A549 (cell line): Measurements from ENCODE around the gene PAFAH1B2. TPM values are rescaled to one million over a fixed set of nuclear protein-coding genes. Genes with fewer than 3 reads are reported as not detected.

Experiments used
- ATAC-seq, 2 experiments: fragments of 200-7000 bp in 1 of 2; fragments of >200 bp in 1 of 2; cut with Nextera tagmentation in 1 of 2; cut with Tn5 transposase in 1 of 2; 3 replicates each; pipeline versions ENCODE4 v1.8.0 to v1.9.1; 2018 to 2020; ENCODE audit warnings: mild to moderate bottlenecking in 1 of 2, moderate library complexity in 1 of 2
- CTCF ChIA-PET: fragments of 300-600 bp; sonication (Branson Sonifier 250); formaldehyde crosslinking; extraction: SDS; loops from one replicate; lab custom pipeline; 2021; ENCODE audit warnings: antibody characterized with exemption, inconsistent platforms; lab: Yijun Ruan, JAX
- POLR2A ChIA-PET: fragments of 350-600 bp; formaldehyde crosslinking; extraction: SDS; loops from one replicate; lab custom pipeline; 2021; ENCODE audit warnings: antibody characterized with exemption, inconsistent platforms; lab: Yijun Ruan, JAX
- DNase-seq, 2 experiments: peaks; one replicate each; pipeline versions ENCODE4 v3.0.0 to v3.0.0-alpha.2; 2011 to 2016; ENCODE audit warnings: low read depth in 1 of 2, low spot score in 1 of 2
- FAIRE-seq: peaks from 2 replicates; lab custom pipeline; 2011; peaks lifted over from hg19 to GRCh38; lab: Jason Lieb, UNC
- H3K27ac ChIP-seq, 2 experiments: fragments of >200 bp; sonication (Bioruptor Twin); formaldehyde crosslinking; 3 replicates each; pipeline ENCODE4 v1.5.1; 2016 to 2017
- H3K4me1 ChIP-seq: fragments of >200 bp; sonication (Bioruptor Twin); formaldehyde crosslinking; 3 replicates; pipeline ENCODE4 v1.6.1; 2016
- H3K4me2 ChIP-seq: fragments of >200 bp; sonication (Bioruptor Twin); formaldehyde crosslinking; 3 replicates; pipeline ENCODE4 v1.6.1; 2016
- H3K4me3 ChIP-seq: fragments of >200 bp; sonication (Bioruptor Twin); formaldehyde crosslinking; 3 replicates; pipeline ENCODE4 v1.5.1; 2016
- H3K9me3 ChIP-seq: fragments of >200 bp; sonication (Bioruptor Twin); formaldehyde crosslinking; 3 replicates; pipeline ENCODE4 v1.6.1; 2016
- CBX8 ChIP-seq: fragments of 200-600 bp; sonication (generic); IDR thresholded peaks from 2 replicates; pipeline ENCODE4 v1.6.1; 2016
- EHMT2 ChIP-seq: fragments of 200-600 bp; sonication (generic); IDR thresholded peaks from 2 replicates; pipeline ENCODE4 v1.6.1; 2016; ENCODE audit warnings: antibody characterized with exemption, low read depth, mild to moderate bottlenecking, moderate library complexity
- FOXS1 ChIP-seq: fragments of 250-450 bp; sonication (Bioruptor Pico); IDR thresholded peaks from 2 replicates; pipeline ENCODE4 v1.5.0; 2020; ENCODE audit warnings: mild to moderate bottlenecking, moderate library complexity
- HOXB5 ChIP-seq: fragments of 250-450 bp; sonication (Bioruptor Pico); IDR thresholded peaks from 2 replicates; pipeline ENCODE4 v1.5.0; 2020; ENCODE audit warnings: mild to moderate bottlenecking, moderate library complexity
- JUN ChIP-seq, 2 experiments: fragments of >200 bp; sonication (Bioruptor Twin); formaldehyde crosslinking; IDR thresholded peaks; 2 replicates in 1 of 2; 3 replicates in 1 of 2; pipeline ENCODE4 v1.6.1; 2016 to 2017
- KDM5A ChIP-seq: fragments of 200-600 bp; sonication (generic); IDR thresholded peaks from 2 replicates; pipeline ENCODE4 v1.6.1; 2016; ENCODE audit warnings: antibody characterized with exemption, mild to moderate bottlenecking
- POLR2A ChIP-seq: IDR thresholded peaks from 2 replicates; pipeline ENCODE4 v1.6.1; 2012; ENCODE audit warnings: mild to moderate bottlenecking, low read length
- RARB ChIP-seq: fragments of 250-450 bp; sonication (Bioruptor Pico); IDR thresholded peaks from 2 replicates; pipeline ENCODE4 v1.8.0; 2021; ENCODE audit warnings: mild to moderate bottlenecking, moderate library complexity
- SMC3 ChIP-seq: fragments of >200 bp; sonication (Bioruptor Twin); formaldehyde crosslinking; IDR thresholded peaks from 3 replicates; pipeline ENCODE4 v1.6.1; 2018; ENCODE audit warnings: inconsistent platforms
- TFCP2L1 ChIP-seq: fragments of 250-450 bp; sonication (Bioruptor Pico); IDR thresholded peaks from 2 replicates; pipeline ENCODE4 v1.5.0; 2021; ENCODE audit warnings: mild to moderate bottlenecking
- ZFP36 ChIP-seq: fragments of 450-650 bp; IDR thresholded peaks from 2 replicates; pipeline ENCODE4 v1.6.1; 2014; ENCODE audit warnings: borderline replicate concordance; ENCODE audit not compliant: partially characterized antibody
- WGBS: methylation state at CpG from one replicate; pipeline ENCODE4 v1.1.6; 2017; ENCODE audit errors: missing lambda C conversion rate; 5-methylcytosine and 5-hydroxymethylcytosine counted together
- polyA plus RNA-seq, 4 experiments: library from polyadenylated mRNA; depleted of rRNA in 3 of 4; stranded (reverse); fragments of >200 nt; fragmentation: RNase III in 1 of 4; extraction: RNeasy Plus Mini Kit Qiagen cat#74134 plus additional on column Dnase treatment in 1 of 4; gene quantifications; 2 replicates in 3 of 4; 3 replicates in 1 of 4; pipeline ENCODE4 v1.2.3, GENCODE V29; 2011 to 2017
- TF ChIP-seq, protein P1 (sequence below): fragments of >200 bp; sonication (Bioruptor Twin); formaldehyde crosslinking; IDR thresholded peaks from 3 replicates; pipeline ENCODE4 v1.6.1; 2016
- TF ChIP-seq, protein P2 (sequence below): IDR thresholded peaks from 2 replicates; pipeline ENCODE4 v1.6.1; 2012; ENCODE audit warnings: low read depth, borderline replicate concordance
- TF ChIP-seq, protein P3 (sequence below): fragments of 200-600 bp; sonication (generic); IDR thresholded peaks from 2 replicates; pipeline ENCODE4 v1.6.1; 2016; ENCODE audit warnings: antibody characterized with exemption, mild to moderate bottlenecking, moderate library complexity
- TF ChIP-seq, protein P4 (sequence below): fragments of 250-450 bp; sonication (Bioruptor Pico); IDR thresholded peaks from 2 replicates; pipeline ENCODE4 v1.5.0; 2021; ENCODE audit warnings: mild to moderate bottlenecking, moderate library complexity, borderline replicate concordance
- TF ChIP-seq, protein P5 (sequence below): fragments of 250-450 bp; sonication (Bioruptor Pico); IDR thresholded peaks from 2 replicates; pipeline ENCODE4 v1.5.0; 2020; ENCODE audit warnings: low read depth, mild to moderate bottlenecking, moderate library complexity
- TF ChIP-seq, protein P6 (sequence below): fragments of >200 bp; sonication (Bioruptor Twin); formaldehyde crosslinking; IDR thresholded peaks from 3 replicates; pipeline ENCODE4 v1.5.1; 2016

PAFAH1B2 gene
- polyA plus RNA-seq, 2 of the 4 experiments (the other 2 are of a cell fraction): 32.9 to 55.3 TPM

DNA sequence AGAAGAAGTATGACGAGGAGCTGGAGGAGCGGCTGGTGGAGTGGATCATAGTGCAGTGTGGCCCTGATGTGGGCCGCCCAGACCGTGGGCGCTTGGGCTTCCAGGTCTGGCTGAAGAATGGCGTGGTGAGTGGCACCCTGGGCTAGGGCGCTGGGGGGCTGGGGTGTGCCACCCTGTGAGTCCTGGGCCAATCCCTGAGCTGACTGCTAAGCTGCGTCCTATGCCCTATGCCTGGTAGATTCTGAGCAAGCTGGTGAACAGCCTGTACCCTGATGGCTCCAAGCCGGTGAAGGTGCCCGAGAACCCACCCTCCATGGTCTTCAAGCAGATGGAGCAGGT, 59.0 kb downstream of the PAFAH1B2 start:
- ChIA-PET CTCF (interaction anchor here (0.9 to 4.5 kb wide), 4 partner anchors 10 to 23 kb away, joined by 3 to 23 read pairs (median 8); no protein-coding TSS in a partner anchor), POLR2A (no interaction called here)
- DNase-seq (no peak), FAIRE-seq (no peak), ATAC-seq (no peak)
- TF ChIP-seq, protein P1, sequence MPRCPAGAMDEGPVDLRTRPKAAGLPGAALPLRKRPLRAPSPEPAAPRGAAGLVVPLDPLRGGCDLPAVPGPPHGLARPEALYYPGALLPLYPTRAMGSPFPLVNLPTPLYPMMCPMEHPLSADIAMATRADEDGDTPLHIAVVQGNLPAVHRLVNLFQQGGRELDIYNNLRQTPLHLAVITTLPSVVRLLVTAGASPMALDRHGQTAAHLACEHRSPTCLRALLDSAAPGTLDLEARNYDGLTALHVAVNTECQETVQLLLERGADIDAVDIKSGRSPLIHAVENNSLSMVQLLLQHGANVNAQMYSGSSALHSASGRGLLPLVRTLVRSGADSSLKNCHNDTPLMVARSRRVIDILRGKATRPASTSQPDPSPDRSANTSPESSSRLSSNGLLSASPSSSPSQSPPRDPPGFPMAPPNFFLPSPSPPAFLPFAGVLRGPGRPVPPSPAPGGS: no peak
- TF ChIP-seq ZFP36: no peak
- TF ChIP-seq, protein P2, sequence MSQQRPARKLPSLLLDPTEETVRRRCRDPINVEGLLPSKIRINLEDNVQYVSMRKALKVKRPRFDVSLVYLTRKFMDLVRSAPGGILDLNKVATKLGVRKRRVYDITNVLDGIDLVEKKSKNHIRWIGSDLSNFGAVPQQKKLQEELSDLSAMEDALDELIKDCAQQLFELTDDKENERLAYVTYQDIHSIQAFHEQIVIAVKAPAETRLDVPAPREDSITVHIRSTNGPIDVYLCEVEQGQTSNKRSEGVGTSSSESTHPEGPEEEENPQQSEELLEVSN: no peak
- TF ChIP-seq, protein P3, sequence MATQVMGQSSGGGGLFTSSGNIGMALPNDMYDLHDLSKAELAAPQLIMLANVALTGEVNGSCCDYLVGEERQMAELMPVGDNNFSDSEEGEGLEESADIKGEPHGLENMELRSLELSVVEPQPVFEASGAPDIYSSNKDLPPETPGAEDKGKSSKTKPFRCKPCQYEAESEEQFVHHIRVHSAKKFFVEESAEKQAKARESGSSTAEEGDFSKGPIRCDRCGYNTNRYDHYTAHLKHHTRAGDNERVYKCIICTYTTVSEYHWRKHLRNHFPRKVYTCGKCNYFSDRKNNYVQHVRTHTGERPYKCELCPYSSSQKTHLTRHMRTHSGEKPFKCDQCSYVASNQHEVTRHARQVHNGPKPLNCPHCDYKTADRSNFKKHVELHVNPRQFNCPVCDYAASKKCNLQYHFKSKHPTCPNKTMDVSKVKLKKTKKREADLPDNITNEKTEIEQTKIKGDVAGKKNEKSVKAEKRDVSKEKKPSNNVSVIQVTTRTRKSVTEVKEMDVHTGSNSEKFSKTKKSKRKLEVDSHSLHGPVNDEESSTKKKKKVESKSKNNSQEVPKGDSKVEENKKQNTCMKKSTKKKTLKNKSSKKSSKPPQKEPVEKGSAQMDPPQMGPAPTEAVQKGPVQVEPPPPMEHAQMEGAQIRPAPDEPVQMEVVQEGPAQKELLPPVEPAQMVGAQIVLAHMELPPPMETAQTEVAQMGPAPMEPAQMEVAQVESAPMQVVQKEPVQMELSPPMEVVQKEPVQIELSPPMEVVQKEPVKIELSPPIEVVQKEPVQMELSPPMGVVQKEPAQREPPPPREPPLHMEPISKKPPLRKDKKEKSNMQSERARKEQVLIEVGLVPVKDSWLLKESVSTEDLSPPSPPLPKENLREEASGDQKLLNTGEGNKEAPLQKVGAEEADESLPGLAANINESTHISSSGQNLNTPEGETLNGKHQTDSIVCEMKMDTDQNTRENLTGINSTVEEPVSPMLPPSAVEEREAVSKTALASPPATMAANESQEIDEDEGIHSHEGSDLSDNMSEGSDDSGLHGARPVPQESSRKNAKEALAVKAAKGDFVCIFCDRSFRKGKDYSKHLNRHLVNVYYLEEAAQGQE: no peak
- no peak for TF ChIP-seq POLR2A
- TF ChIP-seq, protein P4, sequence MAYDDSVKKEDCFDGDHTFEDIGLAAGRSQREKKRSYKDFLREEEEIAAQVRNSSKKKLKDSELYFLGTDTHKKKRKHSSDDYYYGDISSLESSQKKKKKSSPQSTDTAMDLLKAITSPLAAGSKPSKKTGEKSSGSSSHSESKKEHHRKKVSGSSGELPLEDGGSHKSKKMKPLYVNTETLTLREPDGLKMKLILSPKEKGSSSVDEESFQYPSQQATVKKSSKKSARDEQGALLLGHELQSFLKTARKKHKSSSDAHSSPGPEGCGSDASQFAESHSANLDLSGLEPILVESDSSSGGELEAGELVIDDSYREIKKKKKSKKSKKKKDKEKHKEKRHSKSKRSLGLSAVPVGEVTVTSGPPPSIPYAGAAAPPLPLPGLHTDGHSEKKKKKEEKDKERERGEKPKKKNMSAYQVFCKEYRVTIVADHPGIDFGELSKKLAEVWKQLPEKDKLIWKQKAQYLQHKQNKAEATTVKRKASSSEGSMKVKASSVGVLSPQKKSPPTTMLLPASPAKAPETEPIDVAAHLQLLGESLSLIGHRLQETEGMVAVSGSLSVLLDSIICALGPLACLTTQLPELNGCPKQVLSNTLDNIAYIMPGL (CRISPR knock-in tag): no peak
- no peak for TF ChIP-seq KDM5A
- TF ChIP-seq TFCP2L1 (CRISPR knock-in tag): no peak
- TF ChIP-seq JUN (IDR thresholded peaks at IDR 0.05): no peak
- TF ChIP-seq, protein P5, sequence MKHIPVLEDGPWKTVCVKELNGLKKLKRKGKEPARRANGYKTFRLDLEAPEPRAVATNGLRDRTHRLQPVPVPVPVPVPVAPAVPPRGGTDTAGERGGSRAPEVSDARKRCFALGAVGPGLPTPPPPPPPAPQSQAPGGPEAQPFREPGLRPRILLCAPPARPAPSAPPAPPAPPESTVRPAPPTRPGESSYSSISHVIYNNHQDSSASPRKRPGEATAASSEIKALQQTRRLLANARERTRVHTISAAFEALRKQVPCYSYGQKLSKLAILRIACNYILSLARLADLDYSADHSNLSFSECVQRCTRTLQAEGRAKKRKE (CRISPR knock-in tag): no peak
- TF ChIP-seq, protein P6, sequence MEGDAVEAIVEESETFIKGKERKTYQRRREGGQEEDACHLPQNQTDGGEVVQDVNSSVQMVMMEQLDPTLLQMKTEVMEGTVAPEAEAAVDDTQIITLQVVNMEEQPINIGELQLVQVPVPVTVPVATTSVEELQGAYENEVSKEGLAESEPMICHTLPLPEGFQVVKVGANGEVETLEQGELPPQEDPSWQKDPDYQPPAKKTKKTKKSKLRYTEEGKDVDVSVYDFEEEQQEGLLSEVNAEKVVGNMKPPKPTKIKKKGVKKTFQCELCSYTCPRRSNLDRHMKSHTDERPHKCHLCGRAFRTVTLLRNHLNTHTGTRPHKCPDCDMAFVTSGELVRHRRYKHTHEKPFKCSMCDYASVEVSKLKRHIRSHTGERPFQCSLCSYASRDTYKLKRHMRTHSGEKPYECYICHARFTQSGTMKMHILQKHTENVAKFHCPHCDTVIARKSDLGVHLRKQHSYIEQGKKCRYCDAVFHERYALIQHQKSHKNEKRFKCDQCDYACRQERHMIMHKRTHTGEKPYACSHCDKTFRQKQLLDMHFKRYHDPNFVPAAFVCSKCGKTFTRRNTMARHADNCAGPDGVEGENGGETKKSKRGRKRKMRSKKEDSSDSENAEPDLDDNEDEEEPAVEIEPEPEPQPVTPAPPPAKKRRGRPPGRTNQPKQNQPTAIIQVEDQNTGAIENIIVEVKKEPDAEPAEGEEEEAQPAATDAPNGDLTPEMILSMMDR: no peak
- no peak for TF ChIP-seq SMC3
- TF ChIP-seq RARB: no peak
- TF ChIP-seq HOXB5 (CRISPR knock-in tag): no peak
- TF ChIP-seq CBX8: no peak
- no peak for TF ChIP-seq EHMT2
- TF ChIP-seq FOXS1 (CRISPR knock-in tag): no peak
- Histone ChIP-seq H3K27ac (no peak overlapping the region), H3K4me1 (peaks cover 22% of the 10 kb centered on the region), H3K9me3 (no peaks in the 10 kb centered on the region), H3K4me3 (no peak overlapping the region), H3K4me2 (no peak overlapping the region)
- 98% methylated on average over 10 of the region's 10 CpGs for WGBS
